T-helper 2 cell treated with Interferon-gamma antibody and Interleukin-4, amounts not matched to agents 5 μg/mL and 100 μg/mL, for 36 hours (primary cell): ENCODE measurements around the gene ERGIC1.

Experiments used
- DNase-seq: peaks from one replicate; pipeline ENCODE4 v3.0.0; 2021; ENCODE audit warnings: low spot score
- H3K27ac Mint-ChIP-seq: one replicate; pipeline ENCODE4 v1.8.0; 2021; ENCODE audit warnings: mild to moderate bottlenecking, mixed read lengths
- H3K27me3 Mint-ChIP-seq: one replicate; pipeline ENCODE4 v1.8.0; 2021; ENCODE audit warnings: low read depth, mixed read lengths
- H3K36me3 Mint-ChIP-seq: one replicate; pipeline ENCODE4 v1.8.0; 2021; ENCODE audit warnings: low read depth, mixed read lengths
- H3K4me1 Mint-ChIP-seq: one replicate; pipeline ENCODE4 v1.8.0; 2021; ENCODE audit warnings: low read depth, mixed read lengths
- H3K4me3 Mint-ChIP-seq: one replicate; pipeline ENCODE4 v1.8.0; 2022; ENCODE audit warnings: mild to moderate bottlenecking, moderate library complexity, mixed read lengths
- H3K9me3 Mint-ChIP-seq: one replicate; pipeline ENCODE4 v1.8.0; 2021; ENCODE audit warnings: mixed read lengths

Gene ERGIC1

GRCh38 chr5:172999974-173000373 lies 165.9 kb downstream of the ERGIC1 start:
- H3K36me3 Mint-ChIP-seq = peaks cover 30% of the 10 kb centered on the region
- H3K4me1 Mint-ChIP-seq = peaks cover 23% of the 10 kb centered on the region
- no peak overlapping the region for H3K4me3 Mint-ChIP-seq
- no peaks in the 10 kb centered on the region for H3K27me3 Mint-ChIP-seq
- DNase-seq = no peak
- H3K27ac Mint-ChIP-seq = no peak overlapping the region
- no peaks in the 10 kb centered on the region for H3K9me3 Mint-ChIP-seq

- no peak overlapping the region for H3K27ac Mint-ChIP-seq
- H3K4me3 Mint-ChIP-seq = peak overlapping the region; percentile 44
- DNase-seq = no peak
- peaks cover 23% of the 10 kb centered on the region for H3K4me1 Mint-ChIP-seq
- H3K27me3 Mint-ChIP-seq = no peaks in the 10 kb centered on the region
- peaks cover 20% of the 10 kb centered on the region for H3K36me3 Mint-ChIP-seq
- no peaks in the 10 kb centered on the region for H3K9me3 Mint-ChIP-seq
Measured at GRCh38 chr5:173001229-173001841, 167.3 kb downstream of the ERGIC1 start.
